OCI-LY7 (cell line): Measurements from ENCODE around the gene NUP42.

Experiments used
- EZH2phosphoT487 ChIP-seq: fragments of 200-600 bp; sonication (generic); IDR thresholded peaks from 2 replicates; pipeline ENCODE4 v1.6.1; 2018; ENCODE audit warnings: low read depth, borderline replicate concordance, mild to moderate bottlenecking, mixed run types, antibody characterized with exemption, low read length, moderate library complexity, mixed read lengths
- TF ChIP-seq, protein P1 (sequence below): fragments of 200-600 bp; sonication (generic); conservative IDR thresholded peaks from 2 replicates; pipeline ENCODE4 v1.5.1; 2014; ENCODE audit warnings: mild to moderate bottlenecking, antibody characterized with exemption, low read length, moderate library complexity, mixed read lengths

DNA sequence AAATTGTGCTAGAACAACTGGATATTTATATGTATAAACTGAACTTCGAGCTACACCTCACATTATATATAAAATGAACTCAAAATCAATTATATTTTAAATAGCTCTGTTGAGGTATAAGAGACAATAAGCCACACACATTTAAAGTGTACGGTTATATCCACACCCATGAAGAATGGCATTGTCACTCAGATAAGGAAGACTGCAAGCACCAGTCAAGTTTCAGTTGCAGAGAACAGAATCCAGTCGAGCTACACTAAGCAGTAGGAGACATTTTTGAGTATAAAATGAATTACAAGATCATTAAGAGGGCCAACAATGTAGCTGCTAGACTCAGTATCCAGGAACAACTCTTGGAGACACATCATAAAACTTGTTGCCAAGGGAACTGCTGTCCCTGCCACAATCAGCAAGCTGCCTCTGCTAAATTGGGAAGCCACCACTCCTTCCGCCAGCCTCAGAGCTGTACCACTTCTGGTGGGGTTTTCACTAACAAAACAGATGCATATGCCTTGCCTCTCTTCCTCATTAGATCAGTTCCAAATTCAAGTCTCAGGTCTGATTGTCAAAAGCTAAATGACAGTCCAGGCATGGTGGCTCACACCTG is 45.1 kb downstream of the NUP42 start:
- TF ChIP-seq, protein P1, sequence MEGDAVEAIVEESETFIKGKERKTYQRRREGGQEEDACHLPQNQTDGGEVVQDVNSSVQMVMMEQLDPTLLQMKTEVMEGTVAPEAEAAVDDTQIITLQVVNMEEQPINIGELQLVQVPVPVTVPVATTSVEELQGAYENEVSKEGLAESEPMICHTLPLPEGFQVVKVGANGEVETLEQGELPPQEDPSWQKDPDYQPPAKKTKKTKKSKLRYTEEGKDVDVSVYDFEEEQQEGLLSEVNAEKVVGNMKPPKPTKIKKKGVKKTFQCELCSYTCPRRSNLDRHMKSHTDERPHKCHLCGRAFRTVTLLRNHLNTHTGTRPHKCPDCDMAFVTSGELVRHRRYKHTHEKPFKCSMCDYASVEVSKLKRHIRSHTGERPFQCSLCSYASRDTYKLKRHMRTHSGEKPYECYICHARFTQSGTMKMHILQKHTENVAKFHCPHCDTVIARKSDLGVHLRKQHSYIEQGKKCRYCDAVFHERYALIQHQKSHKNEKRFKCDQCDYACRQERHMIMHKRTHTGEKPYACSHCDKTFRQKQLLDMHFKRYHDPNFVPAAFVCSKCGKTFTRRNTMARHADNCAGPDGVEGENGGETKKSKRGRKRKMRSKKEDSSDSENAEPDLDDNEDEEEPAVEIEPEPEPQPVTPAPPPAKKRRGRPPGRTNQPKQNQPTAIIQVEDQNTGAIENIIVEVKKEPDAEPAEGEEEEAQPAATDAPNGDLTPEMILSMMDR, result no peak
- no peak for TF ChIP-seq EZH2phosphoT487
